IMR-90 (cell line): ENCODE results near the gene PKIG. TPM values are rescaled to one million over a fixed set of nuclear protein-coding genes. Genes with fewer than 3 reads are reported as not detected.

Experiments used
- ATAC-seq: fragments of 200-7000 bp; cut with Tn5 transposase; 2 replicates; pipeline ENCODE4 v1.9.1; 2020; ENCODE audit warnings: low read depth, mild to moderate bottlenecking, moderate library complexity
- BruUV-seq: library from RNA; stranded (reverse); fragments of 400-500 nt; replicated peaks from 2 replicates; lab custom pipeline; 2021; lab: Mats Ljungman, UMichigan
- CTCF ChIA-PET: fragments of 300-600 bp; formaldehyde crosslinking; extraction: SDS; loops from one replicate; lab custom pipeline; 2021; ENCODE audit warnings: antibody characterized with exemption; lab: Yijun Ruan, JAX
- POLR2A ChIA-PET: fragments of 300-600 bp; sonication (Branson Sonifier 250); formaldehyde crosslinking; loops from one replicate; lab custom pipeline; 2022; ENCODE audit warnings: antibody characterized with exemption; ENCODE audit not compliant: unreplicated experiment; lab: Charles Lee
- DNase-seq: peaks from one replicate; pipeline ENCODE4 v3.0.0; 2013
- H2AFZ ChIP-seq: replicated peaks from 2 replicates; pipeline ENCODE3; 2013; ENCODE audit warnings: low read length, mild to moderate bottlenecking; ENCODE audit not compliant: poor library complexity
- H2AK5ac ChIP-seq: 2 replicates; pipeline ENCODE4 v1.6.1; 2013; ENCODE audit warnings: low read depth, low read length, inconsistent platforms
- H2AK9ac ChIP-seq: replicated peaks from 2 replicates; pipeline ENCODE3; 2013; ENCODE audit warnings: mild to moderate bottlenecking, low read depth, low read length, moderate library complexity; ENCODE audit not compliant: poor library complexity
- H2BK120ac ChIP-seq: 2 replicates; pipeline ENCODE4 v1.6.1; 2013; ENCODE audit warnings: low read depth, low read length, inconsistent platforms
- H2BK15ac ChIP-seq: 3 replicates; pipeline ENCODE4 v1.6.1; 2013; ENCODE audit warnings: low read depth, low read length, inconsistent platforms
- H2BK20ac ChIP-seq: 2 replicates; pipeline ENCODE4 v1.6.1; 2013; ENCODE audit warnings: low read depth, mild to moderate bottlenecking, inconsistent platforms, low read length, moderate library complexity
- H2BK5ac ChIP-seq: 2 replicates; pipeline ENCODE4 v1.6.1; 2013; ENCODE audit warnings: mild to moderate bottlenecking, low read depth, low read length, inconsistent platforms; ENCODE audit not compliant: poor library complexity, severe bottlenecking
- H3K14ac ChIP-seq: replicated peaks from 2 replicates; pipeline ENCODE4 v1.6.1; 2013; ENCODE audit warnings: low read depth, low read length, inconsistent platforms
- H3K18ac ChIP-seq: 2 replicates; pipeline ENCODE4 v1.6.1; 2013; ENCODE audit warnings: low read depth, low read length, control low read depth
- H3K23ac ChIP-seq: 2 replicates; pipeline ENCODE4 v1.6.1; 2013; ENCODE audit warnings: low read depth, low read length, inconsistent platforms
- H3K27ac ChIP-seq: 2 replicates; pipeline ENCODE4 v1.5.1; 2013; ENCODE audit warnings: mild to moderate bottlenecking, control low read depth, low read length; ENCODE audit not compliant: insufficient read depth
- H3K27me3 ChIP-seq: 2 replicates; pipeline ENCODE4 v1.6.1; 2013; ENCODE audit warnings: low read length; ENCODE audit not compliant: control insufficient read depth, insufficient read depth
- H3K36me3 ChIP-seq: 2 replicates; pipeline ENCODE4 v1.6.1; 2013; ENCODE audit warnings: low read length, mixed read lengths; ENCODE audit not compliant: control insufficient read depth, insufficient read depth
- H3K4ac ChIP-seq: 2 replicates; pipeline ENCODE4 v1.6.1; 2013; ENCODE audit warnings: low read depth, low read length, inconsistent platforms
- H3K4me1 ChIP-seq: 2 replicates; pipeline ENCODE4 v1.6.1; 2013; ENCODE audit warnings: low read length, mixed read lengths; ENCODE audit not compliant: control insufficient read depth, insufficient read depth
- H3K4me2 ChIP-seq: 2 replicates; pipeline ENCODE4 v1.6.1; 2013; ENCODE audit warnings: low read depth, mild to moderate bottlenecking, control low read depth, low read length, moderate library complexity
- H3K4me3 ChIP-seq: 2 replicates; pipeline ENCODE4 v1.5.1; 2013; ENCODE audit warnings: low read depth, mild to moderate bottlenecking, control low read depth, low read length, moderate library complexity; ENCODE audit not compliant: insufficient read depth
- H3K56ac ChIP-seq: 2 replicates; pipeline ENCODE4 v1.6.1; 2013; ENCODE audit warnings: low read length, inconsistent platforms; ENCODE audit not compliant: insufficient read depth; ENCODE audit errors: extremely low read depth
- H3K79me1 ChIP-seq, 2 experiments: 2 replicates each; pipeline ENCODE4 v1.6.1; 2013; ENCODE audit warnings: low read length in 2 of 2, inconsistent platforms in 1 of 2, low read depth in 1 of 2
- H3K9ac ChIP-seq: 2 replicates; pipeline ENCODE4 v1.6.1; 2013; ENCODE audit warnings: low read depth, low read length, control low read depth
- H3K9me1 ChIP-seq: 2 replicates; pipeline ENCODE4 v1.6.1; 2013; ENCODE audit warnings: low read length, inconsistent platforms; ENCODE audit not compliant: insufficient read depth
- H3K9me3 ChIP-seq: 2 replicates; pipeline ENCODE4 v1.6.1; 2013; ENCODE audit warnings: low read length; ENCODE audit not compliant: control insufficient read depth, insufficient read depth
- H4K20me1 ChIP-seq: 2 replicates; pipeline ENCODE4 v1.6.1; 2013; ENCODE audit warnings: low read length, inconsistent platforms; ENCODE audit not compliant: insufficient read depth
- H4K5ac ChIP-seq: 2 replicates; pipeline ENCODE4 v1.6.1; 2013; ENCODE audit warnings: mild to moderate bottlenecking, low read depth, low read length, control low read depth
- H4K8ac ChIP-seq, 2 experiments: 2 replicates each; pipeline ENCODE4 v1.6.1; 2013; ENCODE audit warnings: low read depth in 2 of 2, low read length in 2 of 2, control low read depth in 1 of 2, inconsistent platforms in 1 of 2
- H4K91ac ChIP-seq: 2 replicates; pipeline ENCODE4 v1.6.1; 2013; ENCODE audit warnings: low read depth, low read length, inconsistent platforms; ENCODE audit not compliant: insufficient read depth
- BHLHE40 ChIP-seq: fragments of 150-350 bp; IDR thresholded peaks from 2 replicates; pipeline ENCODE4 v1.6.1; 2016; ENCODE audit warnings: mild to moderate bottlenecking, low read depth, low read length
- ELK1 ChIP-seq: fragments of 150-350 bp; IDR thresholded peaks from 2 replicates; pipeline ENCODE4 v1.6.1; 2016; ENCODE audit warnings: low read depth, mild to moderate bottlenecking, low read length, moderate library complexity, borderline replicate concordance
- NFE2L2 ChIP-seq: fragments of 150-350 bp; IDR thresholded peaks from 2 replicates; pipeline ENCODE4 v1.6.1; 2016; ENCODE audit warnings: low read depth, mild to moderate bottlenecking, low read length
- POLR2A ChIP-seq: IDR thresholded peaks from 2 replicates; pipeline ENCODE4 v1.6.1; 2012; ENCODE audit warnings: mild to moderate bottlenecking, low read depth, low read length
- SMC3 ChIP-seq: fragments of 150-350 bp; IDR thresholded peaks from 2 replicates; pipeline ENCODE4 v1.6.1; 2016; ENCODE audit warnings: low read depth, mild to moderate bottlenecking, antibody characterized with exemption, low read length, moderate library complexity
- WGBS, 2 experiments: methylation state at CpG; one replicate each; pipeline versions ENCODE4 v1.1.5 to v1.1.7; 2013; ENCODE audit warnings: missing lambda C conversion rate in 2 of 2; ENCODE audit not compliant: insufficient read length in 1 of 2; ENCODE audit errors: extremely low coverage in 2 of 2; 5-methylcytosine and 5-hydroxymethylcytosine counted together
- dilution Hi-C: fragments of 300-500 bp; cut with HindIII; formaldehyde crosslinking; loops from one replicate; pipeline ENCODE4 v1.14.3; 2018; ENCODE audit warnings: low sequenced_read_pairs; ENCODE audit not compliant: unreplicated experiment
- in situ Hi-C: fragments of 300-500 bp; cut with MboI; formaldehyde crosslinking; loops from 3 replicates; pipeline ENCODE4 v1.14.3; 2019; ENCODE audit warnings: low sequenced_read_pairs, inconsistent platforms, mixed read lengths
- intact Hi-C: fragments of 100-400 bp; cut with micrococcal nuclease; formaldehyde crosslinking; loops from 2 replicates; pipeline ENCODE4 v1.10.0; 2022
- polyA plus RNA-seq, 3 experiments: library from polyadenylated mRNA; depleted of rRNA; stranded (reverse); fragments of >200 nt; gene quantifications; 2 replicates each; pipeline ENCODE4 v1.2.3, GENCODE V29; 2012; ENCODE audit warnings: low replicate concordance in 1 of 3
- total RNA-seq: library from RNA; depleted of rRNA; stranded (reverse); fragments of >200 nt; gene quantifications from 2 replicates; pipeline ENCODE4 v1.2.3, GENCODE V29; 2012

PKIG gene
- total and polyA plus RNA-seq, 2 of the 4 experiments (the other 2 are of a cell fraction), result 78.3 to 89.6 TPM

GRCh38 chr20:44584162-44584561 lies 1.8 kb downstream of the PKIG start:
- H3K4ac ChIP-seq, result peak overlapping the region; percentile 64; the same call in 1 of the 2 replicates
- no peak overlapping the region for H2BK5ac ChIP-seq
- H3K9ac ChIP-seq, result no peak overlapping the region
- no peaks in the 10 kb centered on the region for H3K36me3 ChIP-seq
- ATAC-seq (no peak), DNase-seq (no peak)
- no peak overlapping the region for H2BK120ac ChIP-seq
- peak overlapping the region; percentile 38; the same call in 1 of the 3 replicates for H2BK15ac ChIP-seq
- H3K4me3 ChIP-seq, result no peak overlapping the region
- H3K23ac ChIP-seq, result peak overlapping the region; percentile 70; the same call in 1 of the 2 replicates
- TF ChIP-seq NFE2L2, result no peak
- no peak for TF ChIP-seq SMC3
- TF ChIP-seq POLR2A, result no peak
- TF ChIP-seq BHLHE40, result no peak
- no peak for TF ChIP-seq ELK1
- H2BK20ac ChIP-seq, result no peak overlapping the region; the same call in 1 of the 2 replicates
- H4K20me1 ChIP-seq, result peaks cover 3% of the 10 kb centered on the region; the same call in 1 of the 2 replicates
- no peak overlapping the region for H3K27ac ChIP-seq
- H4K8ac ChIP-seq, result no peak overlapping the region
- no CpG with 5 or more reads among the region's 4 CpGs for WGBS, 2 experiments
- H2AFZ ChIP-seq, result no peak overlapping the region
- peaks cover 28% of the 10 kb centered on the region for H3K9me1 ChIP-seq
- dilution Hi-C loops (no loop called here), intact Hi-C loops (no loop called here), in situ Hi-C loops (no loop called here)
- H3K18ac ChIP-seq, result no peak overlapping the region
- no peak overlapping the region for H4K91ac ChIP-seq
- peak overlapping the region; percentile 48; the same call in 1 of the 2 replicates for H3K14ac ChIP-seq
- H4K5ac ChIP-seq, result no peak overlapping the region
- no peaks in the 10 kb centered on the region for H3K27me3 ChIP-seq
- POLR2A ChIA-PET, result no interaction called here
- H2AK5ac ChIP-seq, result peak overlapping the region; percentile 46; the same call in 1 of the 2 replicates
- no peaks in the 10 kb centered on the region for H3K9me3 ChIP-seq
- H3K79me1 ChIP-seq, result peaks cover 18 to 70% of the 10 kb centered on the region in 2 experiments; a peak in 3 of 4 replicates
- H3K56ac ChIP-seq, result no peak overlapping the region
- CTCF ChIA-PET, result no interaction called here
- peak overlapping the region; percentile 79 for H3K4me2 ChIP-seq
- peaks cover 28% of the 10 kb centered on the region for H3K4me1 ChIP-seq
- no TSS peak for BruUV-seq
- H2AK9ac ChIP-seq, result no peak overlapping the region
